Esophagus squamous epithelium (tissue), 5 donors: Measurements from ENCODE around the gene PADI1. TPM values are rescaled to one million over a fixed set of nuclear protein-coding genes. Genes with fewer than 3 reads are reported as not detected.

Experiments used
- DNase-seq: peaks from one replicate; lab custom pipeline; 2025; lab: John Stamatoyannopoulos, UW
- H3K27ac ChIP-seq, 4 donors: fragments of 200-600 bp; sonication (generic); one replicate each; pipeline ENCODE4 v1.5.1; 2016 to 2019; ENCODE audit warnings: mild to moderate bottlenecking in 1 of 4
- H3K27me3 ChIP-seq, 4 donors: fragments of 200-600 bp; sonication (generic); 1 replicate in 3 of 4; 2 replicates in 1 of 4; pipeline versions ENCODE4 v1.5.1 to v1.6.0; 2017 to 2021; ENCODE audit warnings: antibody characterized with exemption in 1 of 4
- H3K36me3 ChIP-seq, 3 donors: fragments of 200-600 bp; sonication (generic); one replicate each; pipeline ENCODE4 v1.5.1; 2016 to 2019
- H3K4me1 ChIP-seq, 3 donors: fragments of 200-600 bp; sonication (generic); one replicate each; pipeline ENCODE4 v1.5.1; 2017 to 2019
- H3K4me3 ChIP-seq, 4 donors: fragments of 200-600 bp; sonication (generic); 1 replicate in 3 of 4; 2 replicates in 1 of 4; pipeline ENCODE4 v1.5.1; 2016 to 2019; ENCODE audit warnings: mild to moderate bottlenecking in 2 of 4, moderate library complexity in 1 of 4
- H3K9me3 ChIP-seq, 3 donors: fragments of 200-600 bp; sonication (generic); one replicate each; pipeline ENCODE4 v1.5.1; 2016 to 2019
- POLR2A ChIP-seq, 4 donors: fragments of 450-650 bp; IDR thresholded peaks; one replicate each; pipeline ENCODE4 v1.6.1; 2017; ENCODE audit warnings: antibody characterized with exemption in 4 of 4, mild to moderate bottlenecking in 4 of 4, moderate library complexity in 3 of 4
- WGBS, 2 donors: methylation state at CpG; one replicate each; pipeline ENCODE4 v1.1.5; 2018; 5-methylcytosine and 5-hydroxymethylcytosine counted together
- intact Hi-C: fragments of 100-400 bp; cut with DNase I; formaldehyde crosslinking; loops from one replicate; pipeline ENCODE4 v1.15.0; 2022
- total RNA-seq, 4 donors: library from RNA; depleted of rRNA; stranded (reverse); fragments of >200 nt; gene quantifications; one replicate each; pipeline ENCODE4 v1.1.0, GENCODE V29; 2016
- TF ChIP-seq, protein P1 (sequence below), 6 experiments: fragments of 450-650 bp in 4 of 6; fragments of 200-600 bp in 2 of 6; sonication (generic) in 2 of 6; IDR thresholded peaks; one replicate each; pipeline ENCODE4 v1.5.1; 2016 to 2019; ENCODE audit warnings: antibody characterized with exemption in 6 of 6, mild to moderate bottlenecking in 4 of 6, moderate library complexity in 4 of 6
- donor health status: DM: yes; HTN: yes; CAD: no.

PADI1 gene
- total RNA-seq, 4 donors from 2014 or later = 45.3 to 121 (median 75.1) TPM

DNA sequence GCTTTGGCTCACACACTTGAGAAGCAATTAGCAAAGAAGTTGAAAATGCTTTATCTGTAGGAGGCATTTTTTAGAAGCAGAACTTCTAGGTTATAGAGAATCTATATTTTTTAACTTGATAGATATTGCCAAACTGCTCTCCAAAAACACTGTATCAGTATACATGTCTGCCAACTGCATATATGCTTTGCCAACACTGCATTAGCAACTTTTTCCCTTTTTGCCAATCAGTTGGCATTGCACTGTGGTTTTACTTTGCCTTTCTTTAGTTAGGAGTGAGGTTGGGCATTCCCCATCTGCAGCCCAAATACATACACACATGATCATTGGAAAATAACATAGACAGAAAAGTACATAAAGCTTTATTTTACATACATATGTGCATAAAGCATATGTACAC is 59.0 kb downstream of the PADI1 start:
- DNase-seq = no peak
- H3K27me3 ChIP-seq = peaks cover 0 to 22% (median 0%) of the 10 kb centered on the region in 4 donors
- peaks cover 3 to 6% (median 6%) of the 10 kb centered on the region in 3 donors for H3K4me1 ChIP-seq
- no peaks in the 10 kb centered on the region for H3K36me3 ChIP-seq
- intact Hi-C loops = no loop called here
- TF ChIP-seq POLR2A (IDR thresholded peaks at IDR 0.05) = no peak
- TF ChIP-seq, protein P1, sequence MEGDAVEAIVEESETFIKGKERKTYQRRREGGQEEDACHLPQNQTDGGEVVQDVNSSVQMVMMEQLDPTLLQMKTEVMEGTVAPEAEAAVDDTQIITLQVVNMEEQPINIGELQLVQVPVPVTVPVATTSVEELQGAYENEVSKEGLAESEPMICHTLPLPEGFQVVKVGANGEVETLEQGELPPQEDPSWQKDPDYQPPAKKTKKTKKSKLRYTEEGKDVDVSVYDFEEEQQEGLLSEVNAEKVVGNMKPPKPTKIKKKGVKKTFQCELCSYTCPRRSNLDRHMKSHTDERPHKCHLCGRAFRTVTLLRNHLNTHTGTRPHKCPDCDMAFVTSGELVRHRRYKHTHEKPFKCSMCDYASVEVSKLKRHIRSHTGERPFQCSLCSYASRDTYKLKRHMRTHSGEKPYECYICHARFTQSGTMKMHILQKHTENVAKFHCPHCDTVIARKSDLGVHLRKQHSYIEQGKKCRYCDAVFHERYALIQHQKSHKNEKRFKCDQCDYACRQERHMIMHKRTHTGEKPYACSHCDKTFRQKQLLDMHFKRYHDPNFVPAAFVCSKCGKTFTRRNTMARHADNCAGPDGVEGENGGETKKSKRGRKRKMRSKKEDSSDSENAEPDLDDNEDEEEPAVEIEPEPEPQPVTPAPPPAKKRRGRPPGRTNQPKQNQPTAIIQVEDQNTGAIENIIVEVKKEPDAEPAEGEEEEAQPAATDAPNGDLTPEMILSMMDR (IDR thresholded peaks at IDR 0.05) = no peak
- H3K4me3 ChIP-seq = no peak overlapping the region
- no peaks in the 10 kb centered on the region for H3K9me3 ChIP-seq
- no peak overlapping the region for H3K27ac ChIP-seq

DNA sequence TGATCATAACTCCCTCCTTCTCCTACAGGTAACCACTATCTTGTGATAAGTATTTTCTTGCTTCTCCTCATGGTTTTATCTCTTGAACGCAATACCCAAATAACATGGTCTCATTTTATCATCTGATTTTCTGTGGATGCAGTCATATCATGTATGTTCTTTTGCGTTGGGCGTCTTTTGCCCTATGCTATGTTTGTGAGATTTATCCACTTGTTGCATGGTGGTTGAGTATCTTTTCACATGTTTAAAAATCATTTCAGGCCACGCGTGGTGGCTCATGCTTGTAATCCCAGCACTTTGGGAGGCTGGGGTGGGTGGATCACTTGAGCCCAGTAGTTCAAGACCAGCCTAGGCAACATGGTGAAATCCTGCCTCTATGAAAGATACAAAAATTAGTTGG is 59.5 kb downstream of the PADI1 start:
- H3K4me1 ChIP-seq = peaks cover 0 to under 1% (median under 1%) of the 10 kb centered on the region in 3 donors
- intact Hi-C loops = no loop called here
- 97 to 99% methylated on average over 5 of the region's 5 CpGs for WGBS, 2 donors

DNA sequence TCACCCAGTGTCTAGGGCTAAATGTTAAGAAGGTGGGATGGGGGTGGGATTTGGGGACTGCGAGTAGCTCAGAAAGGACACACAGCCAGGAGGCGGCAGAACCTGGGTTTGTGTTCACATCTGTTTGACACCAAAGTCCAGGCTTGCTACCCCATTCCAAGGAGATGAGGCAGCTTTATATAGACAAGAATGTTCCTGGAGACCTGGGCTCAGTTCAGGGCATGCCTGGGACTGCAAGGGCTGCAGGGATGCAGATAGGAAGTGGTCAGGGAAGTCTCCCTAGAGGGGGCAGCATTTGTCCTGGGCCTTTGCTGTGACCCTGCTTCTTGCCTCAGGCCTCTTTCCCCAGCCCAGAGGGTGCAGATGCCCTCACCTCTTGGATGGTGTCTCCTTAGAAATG is 60.2 kb downstream of the PADI1 start:
- Histone ChIP-seq H3K4me1 (no peaks in the 10 kb centered on the region), H3K36me3 (no peaks in the 10 kb centered on the region), H3K27me3 (peaks cover 0 to 11% (median 0%) of the 10 kb centered on the region in 4 donors), H3K27ac (no peak overlapping the region), H3K9me3 (no peaks in the 10 kb centered on the region), H3K4me3 (no peak overlapping the region)
- DNase-seq = no peak
- TF ChIP-seq, protein P1 (IDR thresholded peaks at IDR 0.05) = no peak
- TF ChIP-seq POLR2A (IDR thresholded peaks at IDR 0.05) = no peak
- WGBS, 2 donors = 13 to 43% methylated on average over 2 of the region's 2 CpGs
- intact Hi-C loops = no loop called here

More for the DNA sequence above, 59.5 kb downstream of the PADI1 start:
- Histone ChIP-seq H3K27me3 (peaks cover 0 to 18% (median 0%) of the 10 kb centered on the region in 4 donors), H3K36me3 (no peaks in the 10 kb centered on the region), H3K27ac (no peak overlapping the region), H3K9me3 (no peaks in the 10 kb centered on the region), H3K4me3 (no peak overlapping the region)
- TF ChIP-seq, protein P1 (IDR thresholded peaks at IDR 0.05) = no peak
- no peak for TF ChIP-seq POLR2A (IDR thresholded peaks at IDR 0.05)
- DNase-seq = no peak

DNA sequence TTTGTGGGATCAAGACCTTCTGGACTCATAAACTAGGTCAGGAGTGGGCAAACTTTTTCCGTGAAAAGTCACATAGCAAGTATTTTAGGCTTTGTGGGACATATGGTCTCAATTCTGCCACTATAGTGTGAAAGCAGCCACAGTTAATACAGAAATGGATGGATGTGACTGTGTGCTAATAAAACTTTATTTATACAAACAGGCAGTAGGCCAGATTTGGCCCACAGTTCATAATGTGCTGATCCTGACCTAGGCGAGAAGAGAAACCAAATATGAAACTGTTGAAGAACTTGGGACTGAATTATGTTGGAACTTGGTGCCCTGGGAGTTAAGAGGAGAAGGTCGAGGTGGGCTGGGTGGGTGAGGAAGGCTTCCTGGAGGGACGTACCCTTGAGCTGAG is 61.0 kb downstream of the PADI1 start:
- no peak overlapping the region for H3K27ac ChIP-seq
- H3K27me3 ChIP-seq = peaks cover 0 to 7% (median 0%) of the 10 kb centered on the region in 4 donors
- H3K4me1 ChIP-seq = no peaks in the 10 kb centered on the region
- no peak overlapping the region for H3K4me3 ChIP-seq
- H3K9me3 ChIP-seq = no peaks in the 10 kb centered on the region
- TF ChIP-seq, protein P1 (IDR thresholded peaks at IDR 0.05) = no peak
- no peak for TF ChIP-seq POLR2A (IDR thresholded peaks at IDR 0.05)
- intact Hi-C loops = no loop called here
- no peaks in the 10 kb centered on the region for H3K36me3 ChIP-seq
- 83 to 87% methylated on average over 4 of the region's 4 CpGs for WGBS, 2 donors
- DNase-seq = no peak

DNA sequence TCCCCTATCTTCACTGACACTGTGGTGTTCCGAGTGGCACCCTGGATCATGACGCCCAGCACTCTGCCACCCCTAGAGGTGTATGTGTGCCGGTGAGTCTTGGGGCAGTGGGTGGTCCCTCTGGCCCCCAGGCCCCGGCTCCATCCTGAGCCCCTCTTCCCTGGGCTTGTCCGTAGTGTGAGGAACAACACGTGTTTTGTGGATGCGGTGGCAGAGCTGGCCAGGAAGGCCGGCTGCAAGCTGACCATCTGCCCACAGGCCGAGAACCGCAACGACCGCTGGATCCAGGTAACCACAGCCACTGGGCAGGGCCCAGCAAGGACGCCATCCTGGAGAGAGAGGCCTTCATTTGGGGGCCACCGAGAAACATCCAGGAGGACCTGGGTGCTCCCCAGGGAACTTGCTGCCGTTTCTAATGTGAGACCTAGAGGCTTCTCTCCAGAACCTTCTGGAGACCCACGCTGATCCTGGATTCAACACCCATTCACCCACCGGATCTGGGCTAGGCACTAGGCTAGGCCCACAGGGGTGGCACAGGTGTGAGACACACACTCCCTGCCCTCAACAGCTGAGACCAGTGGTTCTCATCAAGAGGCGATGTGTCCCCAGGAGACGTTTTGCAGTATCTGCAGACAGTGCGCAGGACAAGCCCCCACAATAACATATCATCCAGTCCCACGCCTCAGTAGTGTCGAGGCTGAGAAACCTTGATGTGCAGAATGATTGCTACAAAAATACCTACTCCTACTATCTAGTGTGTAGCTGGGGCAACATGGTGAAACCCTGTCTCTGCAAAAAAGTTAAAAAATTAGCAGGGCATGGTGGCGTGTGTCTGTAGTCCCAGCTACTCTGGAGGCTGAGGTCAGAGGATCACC is 66.2 kb downstream of the PADI1 start:
- Histone ChIP-seq H3K9me3 (no peaks in the 10 kb centered on the region), H3K4me1 (peaks cover 0 to 8% (median 4%) of the 10 kb centered on the region in 3 donors), H3K27ac (no peak overlapping the region), H3K27me3 (peaks cover 0 to 27% (median 0%) of the 10 kb centered on the region in 4 donors), H3K36me3 (no peaks in the 10 kb centered on the region), H3K4me3 (no peak overlapping the region)
- TF ChIP-seq, protein P1 (IDR thresholded peaks at IDR 0.05) = no peak
- TF ChIP-seq POLR2A (IDR thresholded peaks at IDR 0.05) = no peak
- DNase-seq = no peak
- WGBS, 2 donors = 83 to 89% methylated on average over 4 to 11 of the region's 23 CpGs
- intact Hi-C loops = no loop called here
